ENCODE data around the gene TCEAL8. TPM values are rescaled to one million over a fixed set of nuclear protein-coding genes. Genes with fewer than 3 reads are reported as not detected.

TCEAL8 gene
- total and polyA plus RNA-seq, 4 experiments from 2014 or later, result 33.9 to 122 (median 53.4) TPM

Other genes starting within 250 kb of the TCEAL8 start
- not detected for gene BEX1, start 191.0 kb downstream of the TCEAL8 start, total RNA-seq
- under 1 TPM in 1 of 2 donors, not detected in 1; 0.50 TPM for gene BEX1, start 191.0 kb downstream of the TCEAL8 start, polyA plus RNA-seq
- gene NXF3, start 162.0 kb downstream of the TCEAL8 start, total RNA-seq, result not detected
- gene NXF3, start 162.0 kb downstream of the TCEAL8 start, polyA plus RNA-seq, result not detected
- gene BEX4, start 40.0 kb downstream of the TCEAL8 start, total RNA-seq, result 10 to 100 TPM; 38.9 to 39.6 TPM
- 100 to 1,000 TPM in 1 of 2 donors, 10 to 100 TPM in 1; 58.3 to 101 TPM for gene BEX4, start 40.0 kb downstream of the TCEAL8 start, polyA plus RNA-seq
- gene TCEAL5, start 21.6 kb upstream of the TCEAL8 start, total RNA-seq, result not detected
- not detected for gene TCEAL5, start 21.6 kb upstream of the TCEAL8 start, polyA plus RNA-seq
- gene BEX2, start 55.8 kb upstream of the TCEAL8 start, total RNA-seq, result 10 to 100 TPM; 41.9 to 48.2 TPM
- gene BEX2, start 55.8 kb upstream of the TCEAL8 start, polyA plus RNA-seq, result 100 to 1,000 TPM in 1 of 2 donors, 10 to 100 TPM in 1; 71.4 to 112 TPM
- not detected for gene TCEAL7, start 75.1 kb upstream of the TCEAL8 start, total RNA-seq
- gene TCEAL7, start 75.1 kb upstream of the TCEAL8 start, polyA plus RNA-seq, result not detected
- 1 to 10 TPM; 2.0 to 2.4 TPM for gene TCEAL9, start 101.4 kb upstream of the TCEAL8 start, total RNA-seq
- gene TCEAL9, start 101.4 kb upstream of the TCEAL8 start, polyA plus RNA-seq, result 1 to 10 TPM; 1.0 to 3.0 TPM
- 10 to 100 TPM; 50.6 to 52.7 TPM for gene BEX3, start 121.4 kb upstream of the TCEAL8 start, total RNA-seq
- gene BEX3, start 121.4 kb upstream of the TCEAL8 start, polyA plus RNA-seq, result 10 to 100 TPM; 85.3 to 94.0 TPM